Progenitor cell of endocrine pancreas (in vitro differentiated cells): ENCODE results near the gene PLCD4. TPM values are rescaled to one million over a fixed set of nuclear protein-coding genes. Genes with fewer than 3 reads are reported as not detected.

Experiments used
- DNase-seq: peaks from one replicate; pipeline ENCODE4 v3.0.0; 2021; ENCODE audit warnings: low spot score; ENCODE audit not compliant: unreplicated experiment
- H3K27ac Mint-ChIP-seq: 2 replicates; pipeline ENCODE4 v1.8.0; 2021; ENCODE audit warnings: mild to moderate bottlenecking, moderate library complexity, mixed read lengths
- H3K27me3 Mint-ChIP-seq: 2 replicates; pipeline ENCODE4 v1.8.0; 2021; ENCODE audit warnings: mixed read lengths
- H3K36me3 Mint-ChIP-seq: 2 replicates; pipeline ENCODE4 v1.8.0; 2022; ENCODE audit warnings: mixed read lengths; ENCODE audit not compliant: insufficient read depth
- H3K4me1 Mint-ChIP-seq: 2 replicates; pipeline ENCODE4 v1.8.0; 2021; ENCODE audit warnings: low read depth, mixed read lengths
- H3K4me3 Mint-ChIP-seq: 2 replicates; pipeline ENCODE4 v1.8.0; 2021; ENCODE audit warnings: low read depth, mild to moderate bottlenecking, moderate library complexity, mixed read lengths
- H3K9me3 Mint-ChIP-seq: 2 replicates; pipeline ENCODE4 v1.8.0; 2021; ENCODE audit warnings: low read depth, mixed read lengths
- CTCF ChIP-seq: fragments of 200-600 bp; sonication (generic); IDR thresholded peaks from one replicate; pipeline ENCODE4 v1.5.0; 2021; ENCODE audit warnings: antibody characterized with exemption, mild to moderate bottlenecking; ENCODE audit not compliant: unreplicated experiment
- total RNA-seq: library from RNA; stranded (reverse); gene quantifications from 2 replicates; pipeline ENCODE4 v1.2.1, GENCODE V29; 2021

The PLCD4 gene
- total RNA-seq, 1 donor from 2014 or later, result 0.62 TPM

- Mint-ChIP-seq H3K27me3 (no peaks in the 10 kb centered on the region), H3K4me3 (peak overlapping the region; percentile 88), H3K9me3 (no peaks in the 10 kb centered on the region), H3K36me3 (peaks cover 5% of the 10 kb centered on the region), H3K4me1 (peaks cover 29% of the 10 kb centered on the region), H3K27ac (peak overlapping the region; percentile 100)
- DNase-seq, result no peak
- TF ChIP-seq CTCF, result no peak
These were observed 39.9 kb upstream of the PLCD4 start for GRCh38 chr2:218567797-218568189.

- H3K36me3 Mint-ChIP-seq, result peaks cover 5% of the 10 kb centered on the region
- H3K9me3 Mint-ChIP-seq, result no peaks in the 10 kb centered on the region
- H3K4me1 Mint-ChIP-seq, result peaks cover 29% of the 10 kb centered on the region
- peak; percentile 99 for DNase-seq
- H3K4me3 Mint-ChIP-seq, result peak within 1 kb of the TSS; percentile 88
- H3K27me3 Mint-ChIP-seq, result no peaks in the 10 kb centered on the region
- TF ChIP-seq CTCF, result no peak
- peak within 1 kb of the TSS; percentile 100 for H3K27ac Mint-ChIP-seq
These were observed 39.3 kb upstream of the PLCD4 start, which contains the start of the genes CNOT9 and USP37 for GRCh38 chr2:218568190-218569037. CNOT9 (plus strand) TSS chr2:218568839; CDS start chr2:218568955, 116 bp downstream. USP37 (minus strand) TSS chr2:218568351; CDS start chr2:218558653, 9,698 bp downstream.

DNA sequence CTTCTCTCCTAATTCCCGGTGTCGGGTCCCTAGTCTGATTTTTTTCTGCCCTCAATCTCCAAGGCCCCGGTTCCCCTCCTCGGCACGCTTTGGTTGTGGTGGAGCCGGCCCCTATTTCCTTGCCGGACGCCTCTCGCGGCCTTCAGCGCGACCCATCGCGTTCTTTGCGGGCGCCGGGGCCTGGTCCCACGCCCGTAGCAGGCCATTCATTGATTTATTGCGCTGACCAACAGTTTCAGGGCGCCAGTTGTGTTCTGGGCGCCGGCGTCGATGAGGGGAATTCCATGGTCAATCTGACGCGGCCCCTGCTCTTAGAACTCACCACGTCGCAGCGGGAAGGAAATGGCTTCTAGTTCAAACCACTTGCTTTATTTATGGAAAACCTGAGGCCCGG is 38.7 kb upstream of the PLCD4 start:
- H3K27me3 Mint-ChIP-seq, result no peaks in the 10 kb centered on the region
- no peak for TF ChIP-seq CTCF
- DNase-seq, result peak; percentile 43
- peak overlapping the region; percentile 88 for H3K4me3 Mint-ChIP-seq
- no peaks in the 10 kb centered on the region for H3K9me3 Mint-ChIP-seq
- H3K27ac Mint-ChIP-seq, result peak overlapping the region; percentile 100
- peaks cover 29% of the 10 kb centered on the region for H3K4me1 Mint-ChIP-seq
- peaks cover 5% of the 10 kb centered on the region for H3K36me3 Mint-ChIP-seq

- Mint-ChIP-seq H3K4me1 (peaks cover 28% of the 10 kb centered on the region), H3K27ac (peak overlapping the region; percentile 100), H3K27me3 (no peaks in the 10 kb centered on the region), H3K4me3 (peak overlapping the region; percentile 88), H3K9me3 (no peaks in the 10 kb centered on the region), H3K36me3 (peaks cover 3% of the 10 kb centered on the region)
- DNase-seq, result no peak
- no peak for TF ChIP-seq CTCF
These were observed 37.8 kb upstream of the PLCD4 start for GRCh38 chr2:218569661-218570500.

- DNase-seq, result no peak
- H3K27ac Mint-ChIP-seq, result no peak overlapping the region
- peaks cover 28% of the 10 kb centered on the region for H3K4me1 Mint-ChIP-seq
- H3K36me3 Mint-ChIP-seq, result peaks cover 3% of the 10 kb centered on the region
- no peaks in the 10 kb centered on the region for H3K9me3 Mint-ChIP-seq
- no peak for TF ChIP-seq CTCF
- peak overlapping the region; percentile 88 for H3K4me3 Mint-ChIP-seq
- no peaks in the 10 kb centered on the region for H3K27me3 Mint-ChIP-seq
These were observed 36.8 kb upstream of the PLCD4 start for GRCh38 chr2:218570850-218571249.
